Kasumi-1 (cell line): ENCODE data around the gene PLIN4.

Source experiments
- DNase-seq, 2 experiments: peaks; one replicate each; lab custom pipeline; 2025; lab: John Stamatoyannopoulos, UW

The PLIN4 gene

GRCh38 chr19:4518345-4519171, at the start of gene PLIN4:
Gene PLIN4 (minus strand): TSS chr19:4518486. CDS start chr19:4518272, 214 bp downstream.
- DNase-seq, result no peak

GRCh38 chr19:4567584-4568071, 49.3 kb upstream of the PLIN4 start:
- peak; percentile 17 to 19 for DNase-seq

- no peak for DNase-seq
Measured at GRCh38 chr19:4566402-4567051, 48.2 kb upstream of the PLIN4 start.

- peak in 1 of 2 experiments; percentile 48 for DNase-seq
Measured at GRCh38 chr19:4563562-4563961, 45.3 kb upstream of the PLIN4 start.

- peak; percentile 21 to 24 for DNase-seq
Measured at GRCh38 chr19:4562085-4562484, 43.8 kb upstream of the PLIN4 start.

- DNase-seq, result no peak
Measured at GRCh38 chr19:4559569-4559968, 41.3 kb upstream of the PLIN4 start, which contains the start of gene SEMA6B. Gene SEMA6B (minus strand): TSS chr19:4559684. CDS start chr19:4558457, 1,227 bp downstream.

- DNase-seq, result peak in 1 of 2 experiments; percentile 17
Measured at GRCh38 chr19:4557971-4558941, 40.0 kb upstream of the PLIN4 start.

- DNase-seq, result no peak
Measured at GRCh38 chr19:4557144-4557970, 39.1 kb upstream of the PLIN4 start.

GRCh38 chr19:4556597-4557127, 38.4 kb upstream of the PLIN4 start:
- no peak for DNase-seq

- no peak for DNase-seq
Measured at GRCh38 chr19:4555657-4556561, 37.6 kb upstream of the PLIN4 start.

GRCh38 chr19:4554717-4555116, 36.4 kb upstream of the PLIN4 start:
- no peak for DNase-seq

- no peak for DNase-seq
Measured at GRCh38 chr19:4553775-4554174, 35.5 kb upstream of the PLIN4 start.

- DNase-seq, result no peak
Measured at GRCh38 chr19:4553092-4553695, 34.9 kb upstream of the PLIN4 start.

- DNase-seq, result no peak
Measured at GRCh38 chr19:4552525-4552819, 34.2 kb upstream of the PLIN4 start.

- no peak for DNase-seq
Measured at GRCh38 chr19:4550479-4551050, 32.3 kb upstream of the PLIN4 start.

GRCh38 chr19:4550018-4550417, 31.7 kb upstream of the PLIN4 start:
- DNase-seq, result no peak

GRCh38 chr19:4548238-4548584, 29.9 kb upstream of the PLIN4 start:
- no peak for DNase-seq

GRCh38 chr19:4547303-4548237, 29.3 kb upstream of the PLIN4 start:
- no peak for DNase-seq
